ENCODE measurements around the gene SPAG16.
"Not testable (repeated sequence)": the region's sequence is repeated elsewhere in the genome, so short reads cannot be mapped to it uniquely, and the experiment has no call there.

Gene SPAG16

DNA sequence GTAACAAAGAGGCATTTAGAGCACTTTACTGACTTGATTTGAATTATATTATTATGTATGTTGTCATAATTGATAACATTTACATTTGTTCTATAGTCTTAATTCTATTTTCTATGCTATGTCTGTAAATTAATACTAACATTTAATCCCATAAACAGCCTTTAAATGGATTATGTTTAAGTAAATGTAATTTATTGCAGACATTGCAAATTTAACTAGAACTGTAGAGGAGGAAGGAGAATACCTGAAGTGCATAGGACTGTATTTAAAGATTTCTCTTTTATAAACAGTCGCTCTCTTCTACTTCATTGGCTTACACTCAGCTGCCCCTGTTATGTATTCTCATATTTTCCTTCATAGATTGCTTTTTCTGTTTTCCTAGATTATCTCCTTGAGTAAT lies 92.4 kb downstream of the SPAG16 start:
- no peak overlapping the region for H3K4me3 ChIP-seq (ENCODE audit: low read depth, low read length)
- TF ChIP-seq, protein P1, sequence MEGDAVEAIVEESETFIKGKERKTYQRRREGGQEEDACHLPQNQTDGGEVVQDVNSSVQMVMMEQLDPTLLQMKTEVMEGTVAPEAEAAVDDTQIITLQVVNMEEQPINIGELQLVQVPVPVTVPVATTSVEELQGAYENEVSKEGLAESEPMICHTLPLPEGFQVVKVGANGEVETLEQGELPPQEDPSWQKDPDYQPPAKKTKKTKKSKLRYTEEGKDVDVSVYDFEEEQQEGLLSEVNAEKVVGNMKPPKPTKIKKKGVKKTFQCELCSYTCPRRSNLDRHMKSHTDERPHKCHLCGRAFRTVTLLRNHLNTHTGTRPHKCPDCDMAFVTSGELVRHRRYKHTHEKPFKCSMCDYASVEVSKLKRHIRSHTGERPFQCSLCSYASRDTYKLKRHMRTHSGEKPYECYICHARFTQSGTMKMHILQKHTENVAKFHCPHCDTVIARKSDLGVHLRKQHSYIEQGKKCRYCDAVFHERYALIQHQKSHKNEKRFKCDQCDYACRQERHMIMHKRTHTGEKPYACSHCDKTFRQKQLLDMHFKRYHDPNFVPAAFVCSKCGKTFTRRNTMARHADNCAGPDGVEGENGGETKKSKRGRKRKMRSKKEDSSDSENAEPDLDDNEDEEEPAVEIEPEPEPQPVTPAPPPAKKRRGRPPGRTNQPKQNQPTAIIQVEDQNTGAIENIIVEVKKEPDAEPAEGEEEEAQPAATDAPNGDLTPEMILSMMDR (IDR thresholded peaks at IDR 0.05; ENCODE audit: borderline replicate concordance, insufficient read depth, low read depth, low read length) = no peak

DNA sequence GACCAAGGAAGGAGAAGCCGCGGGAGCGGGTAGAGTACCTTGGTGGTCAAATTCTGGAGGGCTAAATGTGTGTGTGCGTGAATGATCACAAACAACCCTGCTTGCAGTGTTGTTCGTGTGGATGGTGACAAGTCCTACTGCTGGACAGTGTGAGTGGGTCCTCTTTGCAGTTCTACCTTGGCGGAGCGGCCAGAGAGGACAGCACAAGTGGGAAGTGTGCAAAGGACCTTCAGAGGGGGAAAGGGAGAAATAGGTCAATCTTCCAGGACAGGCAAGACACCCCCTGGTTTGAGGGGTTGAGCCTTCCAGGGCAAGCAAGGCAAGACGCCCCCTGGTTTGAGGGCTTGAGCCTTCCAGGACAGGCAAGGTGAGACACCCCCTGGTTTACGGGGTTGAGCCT lies 122.8 kb downstream of the SPAG16 start:
- not testable (repeated sequence) for H3K4me3 ChIP-seq (ENCODE audit: low read depth, low read length)

DNA sequence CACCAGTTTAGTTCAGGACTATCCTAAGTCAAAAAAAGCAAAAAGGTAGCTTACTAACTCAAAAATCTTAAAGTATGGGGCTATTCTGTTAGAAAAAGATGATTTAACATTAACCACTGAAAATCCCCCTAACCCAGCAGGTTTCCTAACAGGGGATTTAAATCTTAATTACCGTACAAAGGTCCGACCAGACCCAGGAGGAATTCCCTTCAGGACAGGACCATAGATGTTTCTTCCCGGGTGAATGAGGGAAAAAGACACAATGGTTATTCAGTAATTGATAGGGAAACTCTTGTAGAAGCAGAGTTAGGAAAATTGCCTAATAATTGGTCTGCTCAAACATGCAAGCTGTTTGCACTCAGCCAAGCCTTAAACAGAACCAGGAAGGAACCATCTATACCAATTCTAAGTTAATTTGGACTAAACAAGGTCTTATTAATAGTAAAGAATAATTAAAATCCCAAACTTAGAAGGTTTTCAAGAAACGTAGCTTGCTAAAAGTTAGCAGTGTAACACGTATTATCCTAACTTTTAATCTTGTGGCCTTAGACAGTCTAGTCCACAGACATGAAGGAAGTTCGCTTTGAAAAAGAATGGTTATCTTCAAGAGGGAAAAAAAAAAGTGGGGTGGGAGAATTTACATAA lies 124.3 kb downstream of the SPAG16 start:
- not testable (repeated sequence) for H3K4me3 ChIP-seq (ENCODE audit: low read depth, low read length)

DNA sequence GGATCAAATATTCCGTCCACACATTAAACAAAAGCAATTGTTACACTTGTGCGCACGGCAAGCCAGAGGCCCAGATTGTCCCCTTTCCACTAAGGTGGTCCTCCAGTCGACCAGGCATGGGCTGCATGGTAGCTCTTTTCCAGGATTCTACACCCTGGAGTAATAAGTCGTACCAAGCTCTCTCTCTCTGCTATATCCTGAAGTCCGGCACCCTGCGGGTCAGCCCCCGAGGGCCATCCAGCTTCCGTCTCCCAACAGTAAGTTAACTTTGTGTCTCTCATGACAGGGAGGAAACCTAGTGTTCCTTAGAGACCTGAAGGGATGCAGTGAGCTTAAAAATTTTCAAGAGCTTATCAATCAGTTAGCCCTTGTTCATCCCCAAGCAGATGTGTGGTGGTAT lies 126.4 kb downstream of the SPAG16 start:
- H3K4me3 ChIP-seq (ENCODE audit: low read depth, low read length) = not testable (repeated sequence)

DNA sequence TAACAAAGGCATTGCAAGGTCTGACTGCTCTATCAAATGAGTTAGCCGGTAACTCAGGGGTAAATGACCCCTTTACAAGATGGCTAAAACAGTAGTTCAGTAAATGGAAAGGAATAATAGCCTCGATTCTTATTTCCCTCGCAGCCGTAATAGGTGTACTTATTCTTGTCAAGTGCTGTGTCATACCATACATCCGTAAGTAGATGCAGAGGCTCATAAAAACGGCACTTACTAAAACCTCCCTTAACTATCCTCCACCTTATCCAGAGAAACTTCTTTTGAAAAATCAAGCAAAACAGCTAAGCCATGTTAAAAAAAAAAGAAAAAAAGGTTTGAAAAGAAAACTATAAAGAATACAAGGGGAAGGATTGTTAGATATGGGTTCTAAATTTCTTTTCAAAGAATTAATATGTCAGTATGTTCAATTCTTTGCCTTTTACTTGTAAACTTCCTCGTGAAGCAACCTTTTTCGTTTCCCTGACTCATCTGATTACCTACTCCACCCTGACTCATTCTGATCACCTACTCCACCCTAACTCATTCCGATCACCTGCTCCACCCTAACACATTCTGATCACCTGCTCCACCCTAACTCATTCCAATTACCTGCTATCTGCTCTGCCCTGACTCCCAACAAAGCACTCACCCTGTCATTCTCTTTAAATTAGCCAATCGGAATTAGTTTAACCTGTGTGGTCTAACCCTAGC lies 127.5 kb downstream of the SPAG16 start:
- H3K4me3 ChIP-seq (ENCODE audit: low read depth, low read length) = no peak overlapping the region
- TF ChIP-seq, protein P1 (IDR thresholded peaks at IDR 0.05; ENCODE audit: borderline replicate concordance, insufficient read depth, low read depth, low read length) = no peak

DNA sequence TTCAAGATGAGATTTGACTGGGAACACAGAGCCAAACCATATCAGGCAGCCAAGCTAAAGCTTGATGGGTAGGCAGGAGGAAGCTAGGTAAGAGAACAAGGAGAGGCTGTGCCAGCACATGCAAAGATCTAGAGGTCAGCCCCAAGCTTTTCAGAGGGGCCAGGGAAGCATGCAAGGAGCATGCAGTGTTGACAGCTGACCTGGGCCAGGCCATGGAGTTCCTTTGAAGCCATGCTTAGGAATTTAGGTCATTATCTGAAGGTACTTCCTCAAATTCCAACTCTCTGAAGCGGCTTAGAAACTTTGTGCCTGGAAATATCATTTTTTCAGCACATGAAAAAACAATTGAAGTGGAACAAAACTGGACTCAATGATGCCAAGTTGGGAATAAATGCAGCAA lies 130.8 kb downstream of the SPAG16 start:
- TF ChIP-seq, protein P1 (IDR thresholded peaks at IDR 0.05; ENCODE audit: borderline replicate concordance, insufficient read depth, low read depth, low read length) = no peak

DNA sequence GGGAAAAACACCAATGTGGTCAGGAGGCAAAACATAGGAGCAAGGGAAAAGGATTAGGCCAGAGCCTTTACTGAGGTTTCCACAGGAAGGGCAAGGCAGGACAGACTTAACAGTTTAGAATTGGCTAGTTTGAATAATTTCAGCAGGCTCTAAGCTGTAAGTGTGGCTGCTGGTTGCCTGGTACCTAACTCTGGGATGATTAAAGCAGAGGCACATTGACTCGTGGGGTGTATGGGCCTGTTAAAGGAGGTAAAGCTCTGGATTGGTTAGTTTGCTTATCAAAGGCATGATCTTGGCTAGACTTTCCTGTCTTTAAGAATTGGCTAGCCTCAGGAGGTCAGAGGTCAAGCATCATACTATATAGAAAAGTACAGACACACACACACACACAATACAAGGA lies 132.6 kb downstream of the SPAG16 start:
- H3K4me3 ChIP-seq (ENCODE audit: low read depth, low read length) = no peak overlapping the region
- TF ChIP-seq, protein P1 (IDR thresholded peaks at IDR 0.05; ENCODE audit: borderline replicate concordance, insufficient read depth, low read depth, low read length) = no peak

More for the DNA sequence above, 130.8 kb downstream of the SPAG16 start:
- H3K4me3 ChIP-seq (ENCODE audit: low read depth, low read length) = no peak overlapping the region

DNA sequence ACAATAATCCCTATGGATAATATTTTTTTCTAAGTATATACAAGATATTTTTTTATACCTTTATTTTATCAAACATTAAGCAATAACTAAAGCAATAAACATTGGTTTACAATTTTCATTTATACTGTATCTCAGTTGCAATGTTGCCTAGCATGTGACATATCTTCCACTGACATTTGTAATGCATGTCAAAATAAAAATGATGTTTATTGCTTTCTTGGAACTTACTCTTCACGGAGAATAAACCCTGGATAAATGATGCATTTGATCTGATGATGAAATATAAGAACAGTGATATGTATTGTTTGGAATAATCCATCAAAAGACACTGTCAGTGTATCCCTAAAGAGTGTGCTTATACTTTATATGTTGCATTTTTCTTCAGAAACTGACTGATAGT lies 135.7 kb downstream of the SPAG16 start:
- TF ChIP-seq, protein P1 (IDR thresholded peaks at IDR 0.05; ENCODE audit: borderline replicate concordance, insufficient read depth, low read depth, low read length) = no peak
- no peak overlapping the region for H3K4me3 ChIP-seq (ENCODE audit: low read depth, low read length)
